ENCODE measurements around the gene KLHL33.
"Not testable (repeated sequence)": the region's sequence is repeated elsewhere in the genome, so short reads cannot be mapped to it uniquely, and the experiment has no call there.

Gene KLHL33

GRCh38 chr14:20435582-20436362, at the start of gene KLHL33:
Gene KLHL33 (minus strand): TSS chr14:20436166. CDS start chr14:20435811, 355 bp downstream.
- DNase-seq (ENCODE audit: low spot score), result no peak

- DNase-seq (ENCODE audit: low spot score), result peak; percentile 92
Measured at GRCh38 chr14:20482382-20482781, 46.4 kb upstream of the KLHL33 start.

GRCh38 chr14:20478894-20479293, 42.9 kb upstream of the KLHL33 start:
- peak; percentile 49 for DNase-seq (ENCODE audit: low spot score)

- peak; percentile 89 for DNase-seq (ENCODE audit: low spot score)
Measured at GRCh38 chr14:20477211-20477876, 41.4 kb upstream of the KLHL33 start.

GRCh38 chr14:20476776-20477175, 40.8 kb upstream of the KLHL33 start:
- peak; percentile 66 for DNase-seq (ENCODE audit: low spot score)

GRCh38 chr14:20472536-20473169, 36.7 kb upstream of the KLHL33 start:
- peak; percentile 90 for DNase-seq (ENCODE audit: low spot score)

- DNase-seq (ENCODE audit: low spot score), result no peak
Measured at GRCh38 chr14:20470603-20470901, 34.6 kb upstream of the KLHL33 start.

- peak; percentile 84 for DNase-seq (ENCODE audit: low spot score)
Measured at GRCh38 chr14:20469890-20470602, 34.1 kb upstream of the KLHL33 start.

GRCh38 chr14:20469242-20469889, 33.4 kb upstream of the KLHL33 start, which contains the start of gene PNP:
Gene PNP (plus strand): TSS chr14:20469406. CDS start chr14:20469525, 119 bp downstream.
- DNase-seq (ENCODE audit: low spot score), result peak; percentile 97

- no peak for DNase-seq (ENCODE audit: low spot score)
Measured at GRCh38 chr14:20468764-20469241, 32.8 kb upstream of the KLHL33 start.

GRCh38 chr14:20461225-20462141, 25.5 kb upstream of the KLHL33 start, which contains the start of gene PIP4P1:
Gene PIP4P1 (minus strand): TSS chr14:20461434. CDS start chr14:20461325, 109 bp downstream.
- peak; percentile 100 for DNase-seq (ENCODE audit: low spot score)

- peak; percentile 83 for DNase-seq (ENCODE audit: low spot score)
Measured at GRCh38 chr14:20460458-20461224, 24.7 kb upstream of the KLHL33 start.

GRCh38 chr14:20458031-20458789, 22.2 kb upstream of the KLHL33 start:
- DNase-seq (ENCODE audit: low spot score), result no peak

GRCh38 chr14:20456971-20457370, 21.0 kb upstream of the KLHL33 start:
- no peak for DNase-seq (ENCODE audit: low spot score)

- DNase-seq (ENCODE audit: low spot score), result no peak
Measured at GRCh38 chr14:20455355-20456300, 19.7 kb upstream of the KLHL33 start.

- DNase-seq (ENCODE audit: low spot score), result peak; percentile 98
Measured at GRCh38 chr14:20454516-20455354, 18.8 kb upstream of the KLHL33 start, which contains the start of the genes APEX1 and OSGEP. Gene APEX1 (plus strand): TSS chr14:20455226. CDS start chr14:20455646, 420 bp downstream. Gene OSGEP (minus strand): TSS chr14:20454812. CDS start chr14:20454683, 129 bp downstream.

GRCh38 chr14:20452831-20453230, 16.9 kb upstream of the KLHL33 start:
- DNase-seq (ENCODE audit: low spot score), result not testable (repeated sequence)
